HepG2 (cell line): ENCODE data around the gene CNNM1.

Experiments used
- RFX5 ChIP-seq: IDR thresholded peaks from 2 replicates; pipeline ENCODE4 v1.6.1; 2011; ENCODE audit warnings: low read depth, low read length, improper control_type of control experiment
- SCMH1 ChIP-seq: sonication (generic); formaldehyde crosslinking; IDR thresholded peaks from 2 replicates; pipeline ENCODE4 v1.9.0; 2021; ENCODE audit warnings: missing genetic modification reagents, mild to moderate bottlenecking, borderline replicate concordance
- ZNF75D ChIP-seq: sonication (generic); formaldehyde crosslinking; IDR thresholded peaks from 2 replicates; pipeline ENCODE4 v1.8.1; 2023; ENCODE audit warnings: missing genetic modification reagents, mild to moderate bottlenecking, borderline replicate concordance
- TF ChIP-seq, protein P1 (sequence below): sonication (generic); formaldehyde crosslinking; IDR thresholded peaks from 2 replicates; pipeline ENCODE4 v1.4.0; 2020; ENCODE audit warnings: mild to moderate bottlenecking, missing genetic modification reagents

DNA sequence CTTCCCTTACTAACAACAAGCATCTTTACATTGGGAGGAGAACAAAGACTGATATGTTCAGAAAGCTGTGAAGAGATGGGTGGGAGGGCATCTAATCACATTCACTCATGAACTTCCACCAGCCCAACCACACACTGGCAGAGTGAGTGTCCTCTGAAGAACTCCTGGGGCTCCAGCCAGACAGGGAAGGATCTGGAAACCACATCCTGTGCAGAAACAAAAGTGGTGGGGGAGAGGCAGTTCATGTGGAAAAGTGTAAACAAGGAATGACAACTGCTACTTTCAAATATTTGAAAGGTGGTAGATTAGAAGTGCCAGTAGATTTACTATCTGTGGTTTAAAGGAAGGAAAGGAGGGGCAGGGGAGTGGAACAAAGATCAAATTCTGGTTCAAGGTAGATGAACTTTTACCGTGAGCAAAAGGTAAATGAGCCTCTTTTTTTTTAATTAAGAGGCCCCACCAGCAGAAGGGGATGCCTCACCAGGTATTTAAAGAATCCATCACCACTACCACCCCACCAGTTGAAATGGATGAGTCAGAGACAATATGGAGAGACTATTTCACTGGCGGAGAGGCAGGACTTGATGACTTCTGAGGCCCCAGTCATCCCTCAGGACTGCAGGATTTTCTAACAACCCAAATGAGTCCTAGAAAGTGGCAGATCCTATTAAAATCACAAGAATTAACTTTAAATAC is 66.7 kb downstream of the CNNM1 start:
- no peak for TF ChIP-seq ZNF75D
- no peak for TF ChIP-seq SCMH1 (CRISPR knock-in tag)
- TF ChIP-seq, protein P1, sequence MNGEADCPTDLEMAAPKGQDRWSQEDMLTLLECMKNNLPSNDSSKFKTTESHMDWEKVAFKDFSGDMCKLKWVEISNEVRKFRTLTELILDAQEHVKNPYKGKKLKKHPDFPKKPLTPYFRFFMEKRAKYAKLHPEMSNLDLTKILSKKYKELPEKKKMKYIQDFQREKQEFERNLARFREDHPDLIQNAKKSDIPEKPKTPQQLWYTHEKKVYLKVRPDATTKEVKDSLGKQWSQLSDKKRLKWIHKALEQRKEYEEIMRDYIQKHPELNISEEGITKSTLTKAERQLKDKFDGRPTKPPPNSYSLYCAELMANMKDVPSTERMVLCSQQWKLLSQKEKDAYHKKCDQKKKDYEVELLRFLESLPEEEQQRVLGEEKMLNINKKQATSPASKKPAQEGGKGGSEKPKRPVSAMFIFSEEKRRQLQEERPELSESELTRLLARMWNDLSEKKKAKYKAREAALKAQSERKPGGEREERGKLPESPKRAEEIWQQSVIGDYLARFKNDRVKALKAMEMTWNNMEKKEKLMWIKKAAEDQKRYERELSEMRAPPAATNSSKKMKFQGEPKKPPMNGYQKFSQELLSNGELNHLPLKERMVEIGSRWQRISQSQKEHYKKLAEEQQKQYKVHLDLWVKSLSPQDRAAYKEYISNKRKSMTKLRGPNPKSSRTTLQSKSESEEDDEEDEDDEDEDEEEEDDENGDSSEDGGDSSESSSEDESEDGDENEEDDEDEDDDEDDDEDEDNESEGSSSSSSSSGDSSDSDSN = no peak; the same call in 1 of the 2 replicates
- no peak for TF ChIP-seq RFX5
